ENCODE data around the gene PIGT. TPM values are rescaled to one million over a fixed set of nuclear protein-coding genes. Genes with fewer than 3 reads are reported as not detected.

Gene PIGT
- total RNA-seq, 1 experiment from 2014 or later = 71.4 TPM

- ChIA-PET RAD21 (ENCODE audit: low non-redundant PET in 1 of 2, low total read pairs in 2 of 2, uncharacterized antibody in 2 of 2, unreplicated experiment in 2 of 2) (no interaction called here), POLR2A (no interaction called here), CTCF (interaction anchor here (0.7 to 5.3 kb wide), 6 partner anchors 13 to 319 kb away, joined by 3 to 30 read pairs (median 13); partner anchors contain the start of gene SYS1)
- no peak for ATAC-seq
- no TSS peak for BruUV-seq (replicated peaks)
- Histone ChIP-seq H3K27ac (ENCODE audit: low read depth, low read length) (no peak overlapping the region), H3K4me1 (ENCODE audit: control insufficient read depth in 1 of 2, insufficient read depth in 2 of 2, low read length in 2 of 2) (peaks cover 0 to 6% of the 10 kb centered on the region in 2 experiments; a peak in 2 of 4 replicates), H3K27me3 (ENCODE audit: insufficient read depth, low read length) (no peaks in the 10 kb centered on the region), H3K9me3 (ENCODE audit: control insufficient read depth in 1 of 2, insufficient read depth in 1 of 2, low read depth in 1 of 2, low read length in 2 of 2) (no peaks in the 10 kb centered on the region), H3K4me3 (replicated peaks in 1 of 2; ENCODE audit: low read depth in 1 of 2, low read length in 2 of 2) (no peak overlapping the region), H4K20me1 (ENCODE audit: insufficient read depth) (no peaks in the 10 kb centered on the region), H2AFZ (ENCODE audit: low read depth, low read length, poor library complexity, severe bottlenecking) (no peak overlapping the region), H3K9me2 (ENCODE audit: insufficient read depth) (no peaks in the 10 kb centered on the region), H3K36me3 (ENCODE audit: control insufficient read depth in 1 of 2, insufficient read depth in 2 of 2, low read length in 2 of 2) (no peaks in the 10 kb centered on the region), H3K4me2 (ENCODE audit: low read length) (no peak overlapping the region), H3K9ac (ENCODE audit: low read length) (no peak overlapping the region), H3K79me2 (ENCODE audit: insufficient read depth, low read length) (no peaks in the 10 kb centered on the region)
- TF ChIP-seq ELF1 (IDR thresholded peaks at IDR 0.05; ENCODE audit: borderline replicate concordance, low read depth) = no peak
- no peak for TF ChIP-seq YY1 (IDR thresholded peaks at IDR 0.05; ENCODE audit: extremely low read depth, insufficient replicate concordance, low read depth, low read length)
- TF ChIP-seq EZH2 (IDR thresholded peaks at IDR 0.05) = no peak
- no peak for TF ChIP-seq SIN3A (IDR thresholded peaks at IDR 0.05; ENCODE audit: low read depth)
- TF ChIP-seq SP1 (IDR thresholded peaks at IDR 0.05; ENCODE audit: low read depth) = no peak
- TF ChIP-seq CTCF (IDR thresholded peaks at IDR 0.05 in 2 of 3, conservative IDR thresholded peaks at IDR 0.05 in 1 of 3; ENCODE audit: borderline replicate concordance in 1 of 3, insufficient read depth in 1 of 3, low read depth in 2 of 3, low read length in 2 of 3) = no peak
- no peak for TF ChIP-seq FOSL1 (IDR thresholded peaks at IDR 0.05; ENCODE audit: low read depth)
- TF ChIP-seq EGR1 (IDR thresholded peaks at IDR 0.05; ENCODE audit: low read depth) = no peak
- no peak for TF ChIP-seq ZNF274 (IDR thresholded peaks at IDR 0.05; ENCODE audit: low read depth, low read length)
- no peak for TF ChIP-seq POLR2AphosphoS5 (IDR thresholded peaks at IDR 0.05; ENCODE audit: low read depth, low read length)
- TF ChIP-seq JUND (IDR thresholded peaks at IDR 0.05) = no peak
- TF ChIP-seq ZFX (IDR thresholded peaks at IDR 0.05) = no peak
- no peak for TF ChIP-seq ZBTB33 (IDR thresholded peaks at IDR 0.05; ENCODE audit: extremely low read depth, insufficient replicate concordance, low read length)
- no peak for TF ChIP-seq RAD21 (IDR thresholded peaks at IDR 0.05; ENCODE audit: low read depth)
- TF ChIP-seq CBX3 (IDR thresholded peaks at IDR 0.05; ENCODE audit: low read depth) = no peak
- TF ChIP-seq ATF3 (IDR thresholded peaks at IDR 0.05) = no peak
- intact Hi-C loops (cut with micrococcal nuclease) = no loop called here
- no peak for DNase-seq (ENCODE audit: low read depth, low spot score)
Observed at GRCh38 chr20:45452238-45452637, 36.3 kb downstream of the PIGT start.
